ENCODE data around the gene OR2F2. TPM values are rescaled to one million over a fixed set of nuclear protein-coding genes. Genes with fewer than 3 reads are reported as not detected.

OR2F2 gene
- total RNA-seq, 1 experiment from 2014 or later, result not detected

GRCh38 chr7:143958781-143959180 is 23.7 kb downstream of the OR2F2 start:
- Histone ChIP-seq H3K4me3 (ENCODE audit: low read length) (no peak overlapping the region), H3K27ac (ENCODE audit: low read length) (no peak overlapping the region), H3K4me2 (ENCODE audit: low read depth, low read length, poor library complexity, severe bottlenecking) (no peak overlapping the region), H3K36me3 (ENCODE audit: insufficient read depth, low read length) (no peaks in the 10 kb centered on the region), H3K9ac (ENCODE audit: low read length) (no peak overlapping the region), H3K79me2 (ENCODE audit: low read length) (no peaks in the 10 kb centered on the region), H3K9me3 (ENCODE audit: low read length) (no peaks in the 10 kb centered on the region), H2AFZ (ENCODE audit: low read length) (no peak overlapping the region), H3K9me2 (replicated peaks; ENCODE audit: insufficient read depth, low read length) (no peaks in the 10 kb centered on the region), H3K4me1 (ENCODE audit: low read length) (no peaks in the 10 kb centered on the region), H3K27me3 (ENCODE audit: low read length) (no peaks in the 10 kb centered on the region; the same call in 1 of the 2 replicates), H4K20me1 (ENCODE audit: insufficient read depth, low read depth, low read length) (no peaks in the 10 kb centered on the region)
- DNase-seq, result no peak

DNA sequence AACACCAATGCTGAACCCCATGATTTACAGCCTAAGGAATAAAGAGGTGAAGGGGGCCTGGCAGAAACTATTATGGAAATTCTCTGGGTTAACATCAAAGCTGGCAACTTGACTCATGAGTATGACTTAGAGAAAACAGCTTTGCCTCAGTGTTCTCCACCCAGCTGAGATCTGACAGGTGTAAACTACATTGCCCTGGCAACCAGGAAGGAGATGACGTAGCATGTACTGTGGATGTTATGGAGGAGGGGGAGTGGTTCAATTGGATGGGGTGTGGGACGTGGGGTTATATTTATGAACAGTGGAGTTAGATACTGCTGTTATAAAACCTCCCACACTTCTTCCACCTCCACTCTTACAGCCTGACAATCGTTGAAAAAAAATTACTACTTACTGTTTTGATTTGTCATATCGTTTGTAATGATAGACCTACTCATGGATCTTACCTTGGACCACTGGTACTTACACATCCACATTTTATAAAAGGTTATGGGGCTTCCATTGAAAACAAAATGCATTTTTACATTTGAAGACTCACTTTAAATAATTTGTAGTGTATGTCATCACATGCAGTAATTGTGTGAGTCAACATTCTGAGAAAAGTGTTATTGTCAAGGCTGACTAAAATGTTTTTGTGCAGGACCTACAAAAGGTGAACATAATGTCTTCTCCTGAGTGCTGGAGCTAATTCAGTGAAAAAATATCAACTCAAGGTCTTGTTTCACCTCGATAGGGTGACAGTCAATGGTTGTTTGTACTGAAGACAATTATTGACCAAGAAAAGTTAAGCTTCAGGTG is 26.0 kb downstream of the OR2F2 start:
- H3K4me2 ChIP-seq (ENCODE audit: low read depth, low read length, poor library complexity, severe bottlenecking), result no peak overlapping the region
- no peaks in the 10 kb centered on the region for H3K36me3 ChIP-seq (ENCODE audit: insufficient read depth, low read length)
- DNase-seq, result no peak
- no peak overlapping the region for H3K4me3 ChIP-seq (ENCODE audit: low read length)
- H3K9me2 ChIP-seq (replicated peaks; ENCODE audit: insufficient read depth, low read length), result no peaks in the 10 kb centered on the region
- no peak overlapping the region for H3K9ac ChIP-seq (ENCODE audit: low read length)
- H3K79me2 ChIP-seq (ENCODE audit: low read length), result no peaks in the 10 kb centered on the region
- H3K4me1 ChIP-seq (ENCODE audit: low read length), result no peaks in the 10 kb centered on the region
- H4K20me1 ChIP-seq (ENCODE audit: insufficient read depth, low read depth, low read length), result no peaks in the 10 kb centered on the region
- no peaks in the 10 kb centered on the region for H3K27me3 ChIP-seq (ENCODE audit: low read length)
- no peak overlapping the region for H3K27ac ChIP-seq (ENCODE audit: low read length)
- no peak overlapping the region for H2AFZ ChIP-seq (ENCODE audit: low read length)
- H3K9me3 ChIP-seq (ENCODE audit: low read length), result no peaks in the 10 kb centered on the region

- no peaks in the 10 kb centered on the region for H3K79me2 ChIP-seq (ENCODE audit: low read length)
- H3K36me3 ChIP-seq (ENCODE audit: insufficient read depth, low read length), result no peaks in the 10 kb centered on the region
- no peak overlapping the region for H3K9ac ChIP-seq (ENCODE audit: low read length)
- H3K27ac ChIP-seq (ENCODE audit: low read length), result no peak overlapping the region
- no peaks in the 10 kb centered on the region for H3K9me2 ChIP-seq (replicated peaks; ENCODE audit: insufficient read depth, low read length)
- H3K4me1 ChIP-seq (ENCODE audit: low read length), result no peaks in the 10 kb centered on the region
- H3K27me3 ChIP-seq (ENCODE audit: low read length), result no peaks in the 10 kb centered on the region
- H3K9me3 ChIP-seq (ENCODE audit: low read length), result no peaks in the 10 kb centered on the region
- H4K20me1 ChIP-seq (ENCODE audit: insufficient read depth, low read depth, low read length), result no peaks in the 10 kb centered on the region
- no peak overlapping the region for H3K4me3 ChIP-seq (ENCODE audit: low read length)
- no peak overlapping the region for H3K4me2 ChIP-seq (ENCODE audit: low read depth, low read length, poor library complexity, severe bottlenecking)
- no peak overlapping the region for H2AFZ ChIP-seq (ENCODE audit: low read length)
- DNase-seq, result no peak
Measured at GRCh38 chr7:143965280-143965679, 30.2 kb downstream of the OR2F2 start.

GRCh38 chr7:143967398-143967797 is 32.4 kb downstream of the OR2F2 start:
- Histone ChIP-seq H3K27me3 (ENCODE audit: low read length) (no peaks in the 10 kb centered on the region), H3K36me3 (ENCODE audit: insufficient read depth, low read length) (no peaks in the 10 kb centered on the region), H3K4me2 (ENCODE audit: low read depth, low read length, poor library complexity, severe bottlenecking) (no peak overlapping the region), H3K9me3 (ENCODE audit: low read length) (no peaks in the 10 kb centered on the region), H3K4me3 (ENCODE audit: low read length) (no peak overlapping the region), H3K79me2 (ENCODE audit: low read length) (no peaks in the 10 kb centered on the region), H3K4me1 (ENCODE audit: low read length) (no peaks in the 10 kb centered on the region), H2AFZ (ENCODE audit: low read length) (no peak overlapping the region), H3K9ac (ENCODE audit: low read length) (no peak overlapping the region), H3K9me2 (replicated peaks; ENCODE audit: insufficient read depth, low read length) (no peaks in the 10 kb centered on the region), H4K20me1 (ENCODE audit: insufficient read depth, low read depth, low read length) (no peaks in the 10 kb centered on the region), H3K27ac (ENCODE audit: low read length) (no peak overlapping the region)
- DNase-seq, result no peak

DNA sequence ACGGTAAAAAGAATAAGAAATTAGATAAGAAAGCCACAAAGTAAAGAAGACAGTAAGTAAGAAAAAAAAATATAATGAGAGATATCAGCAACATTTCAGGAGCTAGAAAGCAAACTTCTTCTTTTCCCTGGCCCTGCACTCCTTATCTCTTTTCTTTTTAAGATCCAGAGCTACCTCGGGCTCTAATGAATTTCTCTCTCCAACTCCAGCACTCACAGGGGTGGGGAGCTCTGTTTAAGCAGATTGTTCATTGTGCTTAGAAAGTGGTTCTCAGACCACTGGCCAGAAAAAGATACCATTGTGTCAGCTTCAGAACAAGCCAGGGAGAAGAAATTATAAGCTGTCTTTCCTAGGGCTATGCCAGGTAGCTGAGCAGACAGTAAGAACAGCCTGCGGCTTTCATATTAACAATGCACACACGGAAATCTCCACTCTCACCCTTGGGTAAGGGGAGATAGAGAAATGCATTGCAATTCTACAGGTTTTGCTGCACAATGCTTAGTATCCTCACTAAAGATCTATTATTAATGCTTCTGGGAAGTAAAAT is 38.9 kb downstream of the OR2F2 start:
- H3K4me2 ChIP-seq (ENCODE audit: low read depth, low read length, poor library complexity, severe bottlenecking), result no peak overlapping the region

GRCh38 chr7:143974459-143974858 is 39.4 kb downstream of the OR2F2 start:
- no peaks in the 10 kb centered on the region for H3K9me3 ChIP-seq (ENCODE audit: low read length)
- no peak overlapping the region for H2AFZ ChIP-seq (ENCODE audit: low read length)

More for the DNA sequence above, 38.9 kb downstream of the OR2F2 start:
- Histone ChIP-seq H3K9me3 (ENCODE audit: low read length) (no peaks in the 10 kb centered on the region), H3K9me2 (replicated peaks; ENCODE audit: insufficient read depth, low read length) (no peaks in the 10 kb centered on the region), H3K36me3 (ENCODE audit: insufficient read depth, low read length) (no peaks in the 10 kb centered on the region), H3K4me1 (ENCODE audit: low read length) (no peaks in the 10 kb centered on the region), H2AFZ (ENCODE audit: low read length) (no peak overlapping the region), H3K9ac (ENCODE audit: low read length) (no peak overlapping the region), H3K4me3 (ENCODE audit: low read length) (no peak overlapping the region), H4K20me1 (ENCODE audit: insufficient read depth, low read depth, low read length) (no peaks in the 10 kb centered on the region), H3K79me2 (ENCODE audit: low read length) (no peaks in the 10 kb centered on the region), H3K27ac (ENCODE audit: low read length) (no peak overlapping the region), H3K27me3 (ENCODE audit: low read length) (no peaks in the 10 kb centered on the region)
- no peak for DNase-seq

DNA sequence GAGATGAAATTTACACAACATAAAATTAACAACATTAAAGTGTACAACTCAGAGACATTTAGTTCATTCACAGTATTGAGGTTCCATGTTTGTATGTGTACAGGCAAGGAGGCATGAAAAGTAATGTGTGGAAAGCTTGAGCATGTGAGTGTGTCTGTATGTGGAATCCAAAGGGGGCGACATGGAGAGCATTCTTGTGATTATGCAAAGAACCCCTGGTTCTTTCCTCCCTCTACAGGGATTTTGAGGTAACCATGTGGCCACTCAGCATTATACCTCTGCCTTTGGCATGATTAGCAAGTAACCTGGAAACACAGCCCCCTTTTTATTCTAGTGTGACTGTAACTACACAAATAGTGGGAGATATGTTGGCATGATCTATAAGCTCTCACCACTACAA is 40.6 kb downstream of the OR2F2 start:
- Histone ChIP-seq H2AFZ (ENCODE audit: low read length) (no peak overlapping the region), H4K20me1 (ENCODE audit: insufficient read depth, low read depth, low read length) (no peaks in the 10 kb centered on the region), H3K27ac (ENCODE audit: low read length) (no peak overlapping the region), H3K36me3 (ENCODE audit: insufficient read depth, low read length) (no peaks in the 10 kb centered on the region), H3K4me3 (ENCODE audit: low read length) (no peak overlapping the region), H3K9ac (ENCODE audit: low read length) (no peak overlapping the region), H3K9me2 (replicated peaks; ENCODE audit: insufficient read depth, low read length) (no peaks in the 10 kb centered on the region), H3K4me2 (ENCODE audit: low read depth, low read length, poor library complexity, severe bottlenecking) (no peak overlapping the region), H3K79me2 (ENCODE audit: low read length) (no peaks in the 10 kb centered on the region), H3K27me3 (ENCODE audit: low read length) (no peaks in the 10 kb centered on the region), H3K9me3 (ENCODE audit: low read length) (no peaks in the 10 kb centered on the region), H3K4me1 (ENCODE audit: low read length) (no peaks in the 10 kb centered on the region)
- no peak for DNase-seq

More at GRCh38 chr7:143974459-143974858, 39.4 kb downstream of the OR2F2 start:
- Histone ChIP-seq H3K36me3 (ENCODE audit: insufficient read depth, low read length) (no peaks in the 10 kb centered on the region), H3K27ac (ENCODE audit: low read length) (no peak overlapping the region), H3K4me3 (ENCODE audit: low read length) (no peak overlapping the region), H4K20me1 (ENCODE audit: insufficient read depth, low read depth, low read length) (no peaks in the 10 kb centered on the region), H3K9me2 (replicated peaks; ENCODE audit: insufficient read depth, low read length) (no peaks in the 10 kb centered on the region), H3K4me1 (ENCODE audit: low read length) (no peaks in the 10 kb centered on the region), H3K79me2 (ENCODE audit: low read length) (no peaks in the 10 kb centered on the region), H3K9ac (ENCODE audit: low read length) (no peak overlapping the region), H3K4me2 (ENCODE audit: low read depth, low read length, poor library complexity, severe bottlenecking) (no peak overlapping the region), H3K27me3 (ENCODE audit: low read length) (no peaks in the 10 kb centered on the region)
- no peak for DNase-seq

- Histone ChIP-seq H3K9me3 (ENCODE audit: low read length) (no peaks in the 10 kb centered on the region), H3K79me2 (ENCODE audit: low read length) (no peaks in the 10 kb centered on the region), H3K27ac (ENCODE audit: low read length) (no peak overlapping the region), H3K9ac (ENCODE audit: low read length) (no peak overlapping the region), H3K27me3 (ENCODE audit: low read length) (no peaks in the 10 kb centered on the region), H4K20me1 (ENCODE audit: insufficient read depth, low read depth, low read length) (no peaks in the 10 kb centered on the region), H3K4me2 (ENCODE audit: low read depth, low read length, poor library complexity, severe bottlenecking) (no peak overlapping the region), H3K4me3 (ENCODE audit: low read length) (no peak overlapping the region), H2AFZ (ENCODE audit: low read length) (no peak overlapping the region), H3K4me1 (ENCODE audit: low read length) (no peaks in the 10 kb centered on the region), H3K9me2 (replicated peaks; ENCODE audit: insufficient read depth, low read length) (no peaks in the 10 kb centered on the region), H3K36me3 (ENCODE audit: insufficient read depth, low read length) (no peaks in the 10 kb centered on the region)
- DNase-seq, result no peak
Measured at GRCh38 chr7:143978585-143978984, 43.6 kb downstream of the OR2F2 start.
